DOHH2 (cell line): Measurements from ENCODE around the gene CYRIA.

Source experiments
- H3F3A ChIP-seq: fragments of 200-600 bp; sonication (generic), shearing (Covaris generic); 2 replicates; pipeline ENCODE4 v1.6.0; 2016; ENCODE audit warnings: antibody characterized with exemption, mild to moderate bottlenecking; ENCODE audit not compliant: control insufficient read depth, insufficient read depth
- H3K27ac ChIP-seq: fragments of 200-600 bp; sonication (generic); 2 replicates; pipeline ENCODE4 v1.5.1; 2014; ENCODE audit warnings: low read depth, mild to moderate bottlenecking, low read length, moderate library complexity
- H3K27me3 ChIP-seq: fragments of 200-600 bp; sonication (generic); 2 replicates; pipeline ENCODE4 v1.6.1; 2014; ENCODE audit warnings: mild to moderate bottlenecking, low read length, mixed read lengths; ENCODE audit not compliant: control insufficient read depth
- H3K36me3 ChIP-seq: fragments of 200-600 bp; sonication (generic); 2 replicates; pipeline ENCODE4 v1.6.1; 2014; ENCODE audit warnings: mild to moderate bottlenecking, low read length, moderate library complexity, mixed read lengths; ENCODE audit not compliant: control insufficient read depth
- H3K4me1 ChIP-seq: fragments of 200-600 bp; sonication (generic); 2 replicates; pipeline ENCODE4 v1.6.1; 2014; ENCODE audit warnings: mild to moderate bottlenecking, low read length, mixed read lengths; ENCODE audit not compliant: control insufficient read depth
- H3K4me2 ChIP-seq: fragments of 200-600 bp; sonication (generic); 2 replicates; pipeline ENCODE4 v1.6.0; 2014; ENCODE audit warnings: mild to moderate bottlenecking, low read length, moderate library complexity
- H3K4me3 ChIP-seq: fragments of 200-600 bp; sonication (generic); 2 replicates; pipeline ENCODE4 v1.5.1; 2014; ENCODE audit warnings: mild to moderate bottlenecking, low read length, mixed read lengths
- H3K79me2 ChIP-seq: fragments of 200-600 bp; sonication (generic); 2 replicates; pipeline ENCODE4 v1.6.1; 2014; ENCODE audit warnings: mild to moderate bottlenecking, low read length, mixed read lengths; ENCODE audit not compliant: control insufficient read depth
- H3K9me2 ChIP-seq: fragments of 200-600 bp; sonication (generic); replicated peaks from 2 replicates; pipeline ENCODE4 v1.6.1; 2014; ENCODE audit warnings: mild to moderate bottlenecking, low read length, mixed read lengths; ENCODE audit not compliant: control insufficient read depth
- H3K9me3 ChIP-seq: fragments of 200-600 bp; sonication (generic); 2 replicates; pipeline ENCODE4 v1.6.1; 2014; ENCODE audit warnings: antibody characterized with exemption, low read length, mixed read lengths; ENCODE audit not compliant: control insufficient read depth, insufficient read depth
- H4K20me1 ChIP-seq: fragments of 200-600 bp; sonication (generic); 2 replicates; pipeline ENCODE4 v1.6.0; 2014; ENCODE audit warnings: low read depth, mild to moderate bottlenecking, antibody characterized with exemption, low read length, moderate library complexity; ENCODE audit not compliant: control insufficient read depth, insufficient read depth
- EZH2phosphoT487 ChIP-seq: fragments of 200-600 bp; sonication (generic); IDR thresholded peaks from 2 replicates; pipeline ENCODE4 v1.6.1; 2017; ENCODE audit warnings: borderline replicate concordance, mild to moderate bottlenecking, antibody characterized with exemption, low read length, moderate library complexity, mixed read lengths
- TF ChIP-seq, protein P1 (sequence below): fragments of 200-600 bp; sonication (generic); IDR thresholded peaks from one replicate; pipeline ENCODE4 v1.5.1; 2014; ENCODE audit warnings: antibody characterized with exemption, mild to moderate bottlenecking, low read depth, low read length; ENCODE audit not compliant: poor library complexity, severe bottlenecking

The CYRIA gene

GRCh38 chr2:16647992-16648617, 17.5 kb downstream of the CYRIA start:
- no peaks in the 10 kb centered on the region; the same call in 1 of the 2 replicates for H3F3A ChIP-seq
- peak overlapping the region; percentile 58 for H3K27ac ChIP-seq
- no peaks in the 10 kb centered on the region for H3K9me2 ChIP-seq
- no peaks in the 10 kb centered on the region for H3K27me3 ChIP-seq
- H3K79me2 ChIP-seq: peaks cover 58% of the 10 kb centered on the region
- H4K20me1 ChIP-seq: no peaks in the 10 kb centered on the region
- H3K9me3 ChIP-seq: no peaks in the 10 kb centered on the region
- H3K4me1 ChIP-seq: peaks cover 73% of the 10 kb centered on the region
- peak overlapping the region; percentile 67 for H3K4me2 ChIP-seq
- no peak for TF ChIP-seq EZH2phosphoT487
- TF ChIP-seq, protein P1, sequence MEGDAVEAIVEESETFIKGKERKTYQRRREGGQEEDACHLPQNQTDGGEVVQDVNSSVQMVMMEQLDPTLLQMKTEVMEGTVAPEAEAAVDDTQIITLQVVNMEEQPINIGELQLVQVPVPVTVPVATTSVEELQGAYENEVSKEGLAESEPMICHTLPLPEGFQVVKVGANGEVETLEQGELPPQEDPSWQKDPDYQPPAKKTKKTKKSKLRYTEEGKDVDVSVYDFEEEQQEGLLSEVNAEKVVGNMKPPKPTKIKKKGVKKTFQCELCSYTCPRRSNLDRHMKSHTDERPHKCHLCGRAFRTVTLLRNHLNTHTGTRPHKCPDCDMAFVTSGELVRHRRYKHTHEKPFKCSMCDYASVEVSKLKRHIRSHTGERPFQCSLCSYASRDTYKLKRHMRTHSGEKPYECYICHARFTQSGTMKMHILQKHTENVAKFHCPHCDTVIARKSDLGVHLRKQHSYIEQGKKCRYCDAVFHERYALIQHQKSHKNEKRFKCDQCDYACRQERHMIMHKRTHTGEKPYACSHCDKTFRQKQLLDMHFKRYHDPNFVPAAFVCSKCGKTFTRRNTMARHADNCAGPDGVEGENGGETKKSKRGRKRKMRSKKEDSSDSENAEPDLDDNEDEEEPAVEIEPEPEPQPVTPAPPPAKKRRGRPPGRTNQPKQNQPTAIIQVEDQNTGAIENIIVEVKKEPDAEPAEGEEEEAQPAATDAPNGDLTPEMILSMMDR: no peak
- peaks cover 9% of the 10 kb centered on the region; the same call in 1 of the 2 replicates for H3K36me3 ChIP-seq
- peak overlapping the region; percentile 53 for H3K4me3 ChIP-seq

DNA sequence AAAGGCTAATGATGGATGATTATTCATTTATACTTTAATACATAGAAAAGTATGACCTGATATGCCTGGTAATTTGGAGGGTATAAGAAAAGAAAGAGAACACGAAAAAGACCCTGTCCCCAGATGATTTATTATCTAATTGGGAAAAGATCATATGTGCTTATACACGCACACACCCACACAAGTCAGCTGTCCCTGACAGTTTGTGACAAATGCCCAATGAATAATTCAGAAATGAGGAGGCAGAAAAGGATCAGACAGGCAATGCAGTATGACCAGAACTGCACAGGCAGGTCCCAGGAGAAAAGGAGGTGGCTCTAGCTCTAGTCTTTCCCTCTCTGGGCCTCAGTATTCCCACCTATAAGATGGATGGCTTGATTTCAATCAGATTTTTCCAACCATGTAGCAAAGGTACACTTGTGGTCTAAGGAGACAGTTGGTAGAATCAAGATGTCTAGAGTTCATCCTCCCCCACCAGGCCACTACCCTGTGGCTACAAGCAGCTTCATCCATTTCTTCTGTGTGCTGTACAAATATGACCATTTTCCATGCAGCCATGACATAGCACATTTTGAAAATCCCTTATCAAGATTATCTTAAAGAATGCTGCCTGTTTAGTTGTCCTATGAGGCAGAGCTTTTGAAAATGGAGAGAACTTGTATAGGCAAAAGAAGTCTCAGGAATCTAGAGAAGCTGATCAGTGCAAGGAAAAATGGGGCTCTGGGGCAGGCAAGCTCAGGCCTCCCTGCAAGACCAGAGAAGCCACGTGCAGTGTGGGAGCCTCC, 19.7 kb downstream of the CYRIA start:
- Histone ChIP-seq H4K20me1 (no peaks in the 10 kb centered on the region), H3F3A (no peaks in the 10 kb centered on the region; the same call in 1 of the 2 replicates), H3K9me2 (no peaks in the 10 kb centered on the region), H3K4me2 (no peak overlapping the region), H3K27ac (no peak overlapping the region), H3K79me2 (peaks cover 37% of the 10 kb centered on the region), H3K36me3 (peaks cover 9% of the 10 kb centered on the region; the same call in 1 of the 2 replicates), H3K4me1 (peaks cover 64% of the 10 kb centered on the region), H3K4me3 (no peak overlapping the region), H3K9me3 (no peaks in the 10 kb centered on the region), H3K27me3 (no peaks in the 10 kb centered on the region)
- no peak for TF ChIP-seq EZH2phosphoT487
- TF ChIP-seq, protein P1: no peak

DNA sequence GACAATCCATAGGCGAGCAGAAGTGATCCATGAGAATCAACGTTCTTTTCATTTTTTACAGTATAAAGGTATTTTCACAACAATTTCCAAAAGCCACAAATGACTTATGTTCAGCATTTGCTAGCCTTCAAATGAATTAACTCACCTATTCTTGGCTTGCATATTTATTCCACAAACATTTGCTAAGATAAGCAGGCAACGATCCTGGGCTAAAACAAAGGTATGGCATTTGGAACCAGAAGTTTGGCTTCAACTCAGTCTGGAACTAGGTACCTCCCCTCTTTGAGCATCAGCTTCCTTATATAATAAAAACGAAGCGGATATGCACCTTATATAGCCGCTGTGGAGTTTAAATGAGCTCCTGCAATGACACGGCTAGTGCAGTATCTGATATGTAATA, 20.5 kb downstream of the CYRIA start:
- H3K36me3 ChIP-seq: peaks cover 5% of the 10 kb centered on the region; the same call in 1 of the 2 replicates
- no peaks in the 10 kb centered on the region for H3K9me2 ChIP-seq
- H4K20me1 ChIP-seq: no peaks in the 10 kb centered on the region
- no peak for TF ChIP-seq EZH2phosphoT487
- TF ChIP-seq, protein P1: no peak
- H3F3A ChIP-seq: no peaks in the 10 kb centered on the region; the same call in 1 of the 2 replicates
- peaks cover 64% of the 10 kb centered on the region for H3K4me1 ChIP-seq
- H3K79me2 ChIP-seq: peaks cover 28% of the 10 kb centered on the region
- H3K4me3 ChIP-seq: no peak overlapping the region
- H3K27me3 ChIP-seq: no peaks in the 10 kb centered on the region
- H3K9me3 ChIP-seq: no peaks in the 10 kb centered on the region
- H3K4me2 ChIP-seq: no peak overlapping the region
- no peak overlapping the region for H3K27ac ChIP-seq
